GM10266 (cell line): ENCODE results near the gene RADIL.
A peak's percentile ranks its signal among the peaks of the same experiment; 100 is the strongest.

Experiments used
- DNase-seq: peaks from one replicate; pipeline ENCODE4 v3.0.0; 2012; ENCODE audit errors: extremely low spot score
- TF ChIP-seq, protein P1 (sequence below): IDR thresholded peaks from 2 replicates; pipeline ENCODE4 v1.5.1; 2012; ENCODE audit warnings: mild to moderate bottlenecking, low read depth; ENCODE audit not compliant: control insufficient read depth, insufficient read depth; ENCODE audit errors: missing control alignments

Gene RADIL

DNA sequence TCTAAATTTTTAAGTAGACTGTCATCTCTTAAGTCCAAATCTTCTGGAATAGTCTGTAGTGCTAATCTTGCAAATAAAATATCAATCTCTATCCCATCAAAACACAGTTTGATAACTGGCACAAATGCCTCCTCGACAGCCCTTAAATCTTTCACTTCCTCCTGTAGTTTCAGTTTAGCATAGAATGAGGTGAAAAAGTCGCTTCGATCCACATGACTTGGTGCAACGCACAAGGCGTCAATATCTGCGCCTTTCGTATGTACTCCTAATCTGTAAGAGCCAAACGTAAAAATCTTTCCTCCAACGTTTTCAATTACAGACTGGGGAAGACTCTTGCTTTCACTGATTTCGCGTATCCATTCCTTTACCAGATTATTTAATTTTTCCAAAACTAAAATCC lies 22.3 kb downstream of the RADIL start:
- TF ChIP-seq, protein P1, sequence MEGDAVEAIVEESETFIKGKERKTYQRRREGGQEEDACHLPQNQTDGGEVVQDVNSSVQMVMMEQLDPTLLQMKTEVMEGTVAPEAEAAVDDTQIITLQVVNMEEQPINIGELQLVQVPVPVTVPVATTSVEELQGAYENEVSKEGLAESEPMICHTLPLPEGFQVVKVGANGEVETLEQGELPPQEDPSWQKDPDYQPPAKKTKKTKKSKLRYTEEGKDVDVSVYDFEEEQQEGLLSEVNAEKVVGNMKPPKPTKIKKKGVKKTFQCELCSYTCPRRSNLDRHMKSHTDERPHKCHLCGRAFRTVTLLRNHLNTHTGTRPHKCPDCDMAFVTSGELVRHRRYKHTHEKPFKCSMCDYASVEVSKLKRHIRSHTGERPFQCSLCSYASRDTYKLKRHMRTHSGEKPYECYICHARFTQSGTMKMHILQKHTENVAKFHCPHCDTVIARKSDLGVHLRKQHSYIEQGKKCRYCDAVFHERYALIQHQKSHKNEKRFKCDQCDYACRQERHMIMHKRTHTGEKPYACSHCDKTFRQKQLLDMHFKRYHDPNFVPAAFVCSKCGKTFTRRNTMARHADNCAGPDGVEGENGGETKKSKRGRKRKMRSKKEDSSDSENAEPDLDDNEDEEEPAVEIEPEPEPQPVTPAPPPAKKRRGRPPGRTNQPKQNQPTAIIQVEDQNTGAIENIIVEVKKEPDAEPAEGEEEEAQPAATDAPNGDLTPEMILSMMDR = no peak
- no peak for DNase-seq

DNA sequence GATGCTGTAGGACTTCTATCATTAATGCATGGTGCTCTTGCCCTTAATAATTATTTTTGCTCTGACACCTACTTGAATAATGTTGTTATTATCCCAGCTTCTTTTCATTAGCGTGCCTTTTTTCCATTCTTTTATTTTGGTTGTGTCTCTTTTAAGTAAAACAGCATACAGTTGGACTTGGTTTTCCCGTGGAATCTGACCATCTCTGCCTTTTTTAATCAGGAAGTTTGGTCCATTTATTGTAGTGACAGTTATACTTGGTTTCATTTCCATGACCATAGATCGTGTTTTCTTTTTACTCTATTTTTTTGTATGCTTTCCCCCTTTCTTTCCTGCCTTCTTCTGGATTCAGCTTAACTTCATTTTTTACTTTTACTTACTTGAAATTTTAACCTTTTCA lies 26.3 kb downstream of the RADIL start:
- TF ChIP-seq, protein P1 = no peak

DNA sequence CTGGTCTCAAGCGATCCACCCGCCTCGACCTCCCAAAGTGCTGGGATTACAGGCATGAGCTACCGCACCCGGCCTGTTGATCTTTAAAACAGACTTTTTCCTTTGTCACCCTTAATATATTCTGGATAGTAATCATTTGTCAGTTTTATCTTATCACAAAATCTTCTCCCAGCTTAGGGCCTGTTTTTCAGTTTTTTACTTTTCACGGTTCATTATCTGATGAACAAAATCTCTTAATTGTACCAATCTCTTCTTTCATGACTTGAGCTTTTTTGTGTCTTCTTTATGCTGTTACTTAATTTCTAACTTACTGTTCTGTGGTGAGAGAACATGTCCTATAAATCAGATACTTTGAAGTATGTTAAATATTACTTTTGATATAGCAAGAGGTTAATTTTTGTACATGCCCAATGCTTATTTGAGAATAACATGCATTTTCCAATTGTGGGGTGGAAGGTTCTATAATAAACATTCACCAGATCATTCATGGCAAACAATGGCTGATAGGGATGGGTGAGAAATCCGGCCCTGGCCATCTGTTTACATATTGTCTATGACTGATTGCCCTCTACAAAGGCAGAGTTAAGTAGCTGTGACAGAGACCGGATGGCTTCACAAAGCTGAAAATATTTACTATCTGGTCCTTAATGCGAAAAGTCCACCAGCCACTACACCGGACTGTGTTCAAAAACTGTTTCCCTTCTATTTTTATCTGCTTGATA lies 27.0 kb downstream of the RADIL start:
- TF ChIP-seq, protein P1 = no peak
- no peak for DNase-seq

More for the DNA sequence above, 26.3 kb downstream of the RADIL start:
- no peak for DNase-seq

DNA sequence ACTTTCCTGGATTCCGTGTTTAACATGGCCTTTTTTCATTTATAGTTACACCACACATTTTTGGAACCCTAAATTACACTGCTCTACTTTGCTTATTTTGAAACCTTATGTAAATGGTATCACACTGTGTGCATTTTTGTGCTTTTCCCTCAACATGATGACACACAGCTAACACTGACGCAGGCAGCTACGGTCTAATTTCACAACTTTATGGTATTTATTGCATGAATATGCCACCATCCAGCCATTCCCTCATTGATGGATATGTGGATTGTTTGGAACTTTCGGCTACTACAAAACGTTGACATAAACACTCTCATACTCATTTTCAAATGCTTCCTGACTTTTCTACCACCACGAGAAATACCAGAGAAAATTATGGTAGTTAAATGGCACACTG lies 28.6 kb downstream of the RADIL start:
- TF ChIP-seq, protein P1 = no peak
- no peak for DNase-seq

DNA sequence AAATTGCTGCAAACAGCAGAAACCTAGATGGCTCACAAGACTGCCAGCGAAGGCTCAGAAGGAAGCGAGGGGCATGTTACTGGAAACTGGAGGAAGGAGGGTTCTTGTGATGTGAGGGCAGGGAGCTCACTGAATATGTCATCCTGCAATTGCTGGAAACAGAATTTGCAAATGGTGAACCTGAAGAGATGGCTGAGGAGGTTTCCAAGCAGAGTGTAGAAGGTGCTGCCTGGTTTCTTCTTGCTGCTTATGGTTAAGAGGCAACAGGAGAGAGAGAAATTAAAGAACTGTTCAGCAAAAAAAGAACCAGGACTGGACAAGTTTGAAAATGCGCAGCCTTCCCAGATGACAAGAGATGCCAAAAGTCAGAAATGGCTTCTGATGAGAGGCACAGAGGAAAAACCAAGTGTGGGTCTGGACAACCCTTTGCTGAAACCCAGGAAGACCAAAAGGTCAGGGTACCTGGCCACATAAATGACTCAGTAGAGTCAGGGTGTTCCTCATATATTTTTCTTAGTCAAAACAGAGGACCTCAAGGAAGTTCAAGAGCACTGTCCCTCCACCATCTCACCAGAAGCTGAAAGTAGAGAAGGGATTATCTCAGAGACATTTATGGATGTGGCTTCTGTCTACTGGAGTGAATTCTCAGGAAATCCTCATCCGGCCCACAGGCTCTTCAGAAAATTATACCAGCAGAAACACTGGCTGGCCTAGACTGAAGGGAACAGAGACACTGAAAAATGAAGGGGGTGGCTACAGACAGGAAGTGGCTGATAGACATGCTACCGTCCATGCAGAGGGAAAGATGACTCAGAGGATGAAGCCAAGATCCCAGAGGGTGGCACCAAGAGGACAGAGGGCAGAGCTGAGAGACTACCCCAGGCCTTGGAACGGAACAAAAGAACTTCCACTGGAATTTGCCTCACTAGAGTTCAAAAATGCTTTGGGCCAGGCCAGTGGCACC lies 31.8 kb downstream of the RADIL start:
- TF ChIP-seq, protein P1 = no peak
- no peak for DNase-seq

DNA sequence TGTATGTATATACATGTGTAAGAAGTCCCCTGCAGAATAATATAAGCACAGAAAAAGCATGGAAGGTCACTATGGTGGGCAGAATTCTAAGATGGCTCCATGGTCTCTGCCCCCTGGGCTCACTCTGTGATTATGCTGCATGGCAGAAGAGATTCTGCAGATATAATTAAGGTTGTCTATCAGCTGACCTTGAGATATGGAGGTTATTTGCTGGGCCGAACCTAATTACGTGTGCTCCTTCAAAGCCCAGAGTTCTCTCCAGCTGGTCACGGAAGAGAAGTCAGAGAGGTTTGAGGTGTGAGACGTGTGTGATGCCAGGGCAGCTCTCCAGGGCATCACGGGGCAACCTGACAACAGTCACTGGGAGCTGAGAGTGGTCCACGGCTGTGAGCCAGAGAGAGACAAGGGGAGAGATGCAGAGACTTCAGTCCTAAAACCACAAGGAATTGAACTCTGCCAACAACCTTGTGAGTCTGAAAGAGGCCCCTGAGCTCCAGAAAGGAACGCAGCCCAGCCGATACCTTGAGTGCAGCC lies 33.2 kb downstream of the RADIL start:
- no peak for DNase-seq
- TF ChIP-seq, protein P1 = no peak

DNA sequence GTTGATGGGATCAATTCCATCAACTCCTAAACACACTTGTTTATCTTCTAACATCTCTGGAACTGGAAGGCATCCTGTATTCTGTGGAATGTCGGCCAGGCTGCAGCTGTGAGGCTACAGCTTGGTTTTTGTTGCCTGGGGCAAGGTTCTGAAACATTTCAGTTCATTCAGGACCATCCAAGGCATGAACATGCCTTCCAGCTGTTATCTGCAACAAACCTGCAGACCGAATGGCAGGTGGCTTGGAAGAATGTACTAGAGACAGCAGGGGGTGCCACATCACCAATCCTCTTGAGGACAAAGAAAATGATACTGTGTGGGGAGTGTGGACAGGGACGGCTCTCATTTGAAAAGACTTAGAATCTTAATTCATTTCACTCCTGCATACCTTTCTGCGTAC lies 34.1 kb downstream of the RADIL start:
- DNase-seq = no peak
- TF ChIP-seq, protein P1 = peak; percentile 46
